ENCODE measurements around the gene PCAT6. TPM values are rescaled to one million over a fixed set of nuclear protein-coding genes. Genes with fewer than 3 reads are reported as not detected.
A peak's percentile ranks its signal among the peaks of the same experiment; 100 is the strongest.
"Not testable (repeated sequence)": the region's sequence is repeated elsewhere in the genome, so short reads cannot be mapped to it uniquely, and the experiment has no call there.

PCAT6 gene
- polyA plus RNA-seq (ENCODE audit: insufficient read length in 4 of 4) = 1 to 10 TPM; 3.3 to 6.7 (median 4.3) TPM

DNA sequence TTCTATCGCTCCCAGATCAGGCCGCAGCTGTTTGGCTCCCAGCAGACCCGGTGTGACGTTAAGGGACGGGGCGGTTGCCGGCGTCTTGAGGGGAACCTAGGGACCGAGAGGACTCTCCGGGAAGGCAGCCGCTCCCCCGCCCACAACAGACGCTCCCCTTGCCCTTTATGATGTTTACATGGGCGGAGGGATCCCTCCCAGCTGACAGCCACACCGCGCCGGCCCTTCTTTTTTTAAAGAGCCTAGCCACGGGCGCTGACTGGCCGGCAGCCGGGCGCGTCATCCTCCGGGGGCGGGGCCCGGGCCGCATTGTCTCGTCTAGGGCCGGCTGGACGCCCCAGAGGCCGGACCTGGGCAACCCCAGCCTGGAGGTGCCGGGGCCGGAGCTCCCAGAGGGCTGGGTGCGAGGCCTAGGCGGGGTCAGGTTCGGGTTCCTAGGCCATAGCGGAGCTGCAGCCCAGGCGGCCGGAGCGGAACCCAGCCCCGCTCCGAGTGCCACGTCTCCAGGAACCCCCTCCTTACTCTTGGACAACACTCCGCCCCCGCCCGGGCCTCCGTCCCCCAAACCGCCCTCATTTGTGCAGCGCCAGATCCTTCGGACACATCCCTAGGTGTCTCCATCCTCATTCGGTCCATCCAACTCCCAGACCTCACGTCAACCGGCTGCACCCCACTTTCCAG lies at the start of gene PCAT6:
Gene PCAT6, plus strand, starts transcription at position 340 of the 681 bp plus-strand sequence.
- peak; percentile 84 to 92 (median 88) for DNase-seq (ENCODE audit: low read depth in 4 of 4, low spot score in 3 of 4)

DNA sequence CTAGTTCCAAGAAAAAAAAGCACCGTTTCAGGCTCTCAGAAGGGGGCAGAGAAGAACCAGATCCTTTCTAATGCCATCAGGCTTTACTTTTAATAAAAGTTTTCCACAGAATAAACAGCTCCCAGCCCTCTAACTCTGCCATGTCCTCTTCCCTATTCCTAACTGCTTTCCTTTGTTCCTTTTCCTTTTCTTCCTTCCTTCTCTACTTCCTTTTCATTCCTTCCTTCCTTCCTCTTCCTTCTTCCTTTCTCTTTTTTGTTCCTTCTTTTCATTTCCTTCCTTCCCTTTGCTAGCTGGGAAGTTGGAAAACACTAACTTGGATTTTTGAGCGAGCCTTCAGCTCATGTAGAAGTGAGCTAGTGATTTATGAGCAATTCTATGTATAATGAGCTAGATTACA lies 48.7 kb upstream of the PCAT6 start:
- DNase-seq (ENCODE audit: low read depth in 4 of 4, low spot score in 3 of 4) = no peak

DNA sequence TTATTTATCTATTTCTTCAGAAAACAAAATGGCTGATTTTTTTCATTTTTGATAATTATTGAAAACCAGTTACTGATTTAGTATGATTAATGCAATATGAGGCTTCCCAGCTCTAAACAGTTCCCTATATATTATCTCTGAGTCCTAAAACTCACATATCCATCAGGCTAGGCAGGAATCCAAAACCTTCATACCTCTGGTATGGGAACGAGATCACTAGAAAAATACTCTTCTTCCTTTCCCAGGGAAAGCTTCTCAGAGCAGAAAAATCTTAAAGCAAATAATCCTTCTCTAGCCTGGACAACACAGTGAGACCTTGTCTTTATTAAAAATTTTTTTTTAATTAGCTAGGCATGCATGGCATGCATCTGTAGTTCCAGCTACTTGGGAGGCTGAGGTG lies 45.0 kb upstream of the PCAT6 start:
- no peak for DNase-seq (ENCODE audit: low read depth in 4 of 4, low spot score in 3 of 4)

GRCh38 chr1:202770135-202770534 lies 40.6 kb upstream of the PCAT6 start:
- no peak for DNase-seq (ENCODE audit: low read depth in 4 of 4, low spot score in 3 of 4)

GRCh38 chr1:202781180-202781579 lies 29.6 kb upstream of the PCAT6 start:
- no peak for DNase-seq (ENCODE audit: low read depth in 4 of 4, low spot score in 3 of 4)

DNA sequence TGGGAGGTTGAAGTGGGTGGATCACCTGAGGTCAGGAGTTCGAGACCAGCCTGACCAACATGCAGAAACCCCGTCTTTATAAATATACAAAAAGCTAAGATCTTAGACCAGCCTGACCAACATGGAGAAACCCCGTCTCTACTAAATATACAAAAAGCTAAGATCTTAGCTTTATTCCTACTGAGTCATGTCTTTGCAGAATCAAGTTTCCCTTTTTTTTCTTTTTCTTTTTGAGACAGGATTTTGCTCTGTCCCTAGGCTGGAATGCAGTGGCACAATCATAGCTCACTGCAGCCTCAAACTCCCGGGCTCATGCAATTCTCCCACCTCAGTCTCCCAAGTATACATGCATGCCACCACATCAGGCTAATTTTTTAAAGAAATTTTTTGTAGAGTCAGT lies 23.9 kb upstream of the PCAT6 start:
- no peak for DNase-seq (ENCODE audit: low read depth in 4 of 4, low spot score in 3 of 4)

DNA sequence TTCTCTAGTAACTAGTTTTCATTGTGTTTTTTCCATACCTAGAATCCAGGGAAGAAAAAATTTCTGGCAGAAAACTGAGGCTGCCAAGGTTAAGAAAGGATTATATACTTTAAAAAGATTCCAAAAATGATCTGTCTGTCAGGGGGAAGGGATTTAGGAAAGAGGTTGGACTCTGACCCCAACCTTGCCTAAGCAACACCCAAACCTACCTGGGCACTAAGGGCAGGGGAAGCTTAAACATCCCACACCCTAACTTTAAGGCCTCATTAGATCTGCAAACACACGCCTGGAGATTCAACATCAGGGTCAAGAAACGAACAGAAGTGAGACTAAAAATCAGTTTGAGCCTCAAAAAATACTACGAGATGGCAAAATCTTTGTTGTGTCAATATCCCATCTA lies 22.0 kb upstream of the PCAT6 start:
- DNase-seq (ENCODE audit: low read depth in 4 of 4, low spot score in 3 of 4) = no peak

DNA sequence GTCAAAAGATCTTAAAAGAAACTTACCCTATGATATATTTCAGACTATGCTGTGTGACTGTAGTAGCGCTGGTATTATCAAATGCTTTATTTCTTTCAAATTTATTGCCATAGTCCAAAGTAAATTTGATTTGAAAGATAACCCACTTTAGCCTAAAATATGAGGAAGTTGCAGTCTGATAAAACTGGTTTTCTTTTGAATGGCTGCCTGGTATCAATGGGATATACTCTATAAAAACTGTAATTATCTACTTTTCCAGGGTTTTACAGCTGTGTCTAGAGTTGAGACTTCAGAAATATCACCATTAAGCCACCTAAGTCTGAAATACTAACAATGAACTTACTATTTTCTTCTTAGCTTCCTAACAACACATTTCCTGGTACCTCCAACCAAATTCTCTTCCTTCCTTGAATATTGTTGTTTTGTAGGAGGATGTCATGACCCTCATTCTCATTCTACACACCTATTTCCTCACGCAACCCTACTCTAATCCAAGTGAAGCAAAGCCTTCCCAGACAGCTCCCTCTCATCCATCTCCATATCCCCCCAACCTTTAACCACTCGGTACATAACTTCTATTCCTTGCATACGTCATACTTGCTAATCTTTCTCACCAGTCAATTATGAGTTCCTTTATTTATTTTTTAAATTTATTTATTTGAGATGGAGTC lies 19.5 kb upstream of the PCAT6 start:
- DNase-seq (ENCODE audit: low read depth in 4 of 4, low spot score in 3 of 4) = no peak

DNA sequence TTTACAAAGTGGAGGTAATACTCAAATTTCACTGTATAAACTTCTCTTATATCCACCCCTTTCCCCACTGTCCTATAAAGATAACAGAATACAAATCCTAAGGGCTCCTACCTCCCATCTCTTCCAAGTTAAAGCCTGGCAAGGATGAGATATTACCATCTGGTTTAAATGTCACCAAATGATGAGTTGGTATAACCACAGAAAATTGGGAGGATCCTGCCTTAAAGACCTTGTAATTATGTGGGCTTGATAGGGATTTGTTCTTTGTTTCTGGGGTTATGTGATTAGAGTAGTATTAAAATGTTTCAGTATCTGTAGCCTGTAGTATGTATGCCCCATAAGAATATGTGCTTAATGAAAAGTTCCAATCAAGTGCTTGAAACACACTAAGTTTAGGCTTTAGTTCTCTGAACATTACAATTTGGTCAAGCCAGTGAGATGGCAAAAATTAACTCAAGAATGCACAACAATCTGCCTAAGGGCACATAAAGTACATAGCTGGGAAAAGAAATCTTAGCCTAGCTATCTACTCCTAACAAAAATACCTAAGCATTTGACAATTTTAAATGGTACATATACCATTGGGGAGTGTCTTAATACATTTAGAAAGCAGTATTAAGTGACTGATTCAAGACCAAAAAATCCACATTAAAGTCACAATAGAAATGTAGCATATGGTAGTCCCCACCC lies 16.6 kb upstream of the PCAT6 start:
- no peak for DNase-seq (ENCODE audit: low read depth in 4 of 4, low spot score in 3 of 4)

- DNase-seq (ENCODE audit: low read depth in 4 of 4, low spot score in 3 of 4) = not testable (repeated sequence)
Observed at GRCh38 chr1:202794931-202795330, 15.8 kb upstream of the PCAT6 start.

- DNase-seq (ENCODE audit: low read depth in 4 of 4, low spot score in 3 of 4) = no peak
Observed at GRCh38 chr1:202796670-202797069, 14.1 kb upstream of the PCAT6 start.

DNA sequence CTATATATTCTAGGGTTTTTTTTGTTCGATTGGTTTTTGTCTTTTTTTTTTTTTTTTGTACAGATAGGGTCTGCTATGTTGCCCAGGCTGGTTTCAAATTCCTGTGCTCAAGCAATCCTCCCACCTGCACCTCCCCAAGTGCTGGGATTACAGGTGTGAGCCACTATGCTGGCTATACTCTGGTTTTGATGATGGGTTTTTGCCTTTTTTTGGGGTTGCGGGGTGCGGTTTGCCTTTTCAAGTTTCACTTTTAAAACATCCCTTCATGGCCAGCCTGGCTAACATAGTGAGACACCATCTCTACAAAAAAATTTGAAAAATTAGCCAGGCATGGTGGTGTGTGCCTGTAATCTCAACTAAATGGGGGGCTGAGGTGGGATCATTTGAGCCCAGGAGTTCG lies 12.5 kb upstream of the PCAT6 start:
- no peak for DNase-seq (ENCODE audit: low read depth in 4 of 4, low spot score in 3 of 4)

DNA sequence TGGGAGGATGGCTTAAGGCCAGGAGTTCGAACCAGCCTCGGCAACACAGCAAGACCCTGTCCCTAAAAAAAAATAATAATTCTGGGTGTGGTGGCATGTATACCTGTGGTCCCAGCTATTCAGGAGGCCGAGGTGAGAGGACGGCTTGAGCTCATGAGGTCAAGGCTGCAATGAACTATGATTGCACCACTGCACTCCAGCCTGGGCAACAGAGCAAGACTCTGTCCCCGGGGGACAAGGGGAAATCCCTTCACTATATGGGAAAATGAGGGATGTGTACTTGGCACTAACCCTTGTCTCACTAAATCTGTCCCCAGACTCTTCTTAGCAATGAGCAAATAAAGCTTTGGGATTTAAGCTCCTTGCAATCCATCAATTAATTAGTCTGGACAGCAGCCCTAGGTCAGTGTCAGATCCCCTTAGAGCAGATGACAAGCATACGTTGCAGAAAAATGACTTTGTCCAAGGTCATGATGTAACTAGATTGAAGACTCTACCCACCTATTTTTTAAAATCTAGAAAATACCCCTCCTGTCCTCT lies 11.9 kb upstream of the PCAT6 start:
- no peak for DNase-seq (ENCODE audit: low read depth in 4 of 4, low spot score in 3 of 4)

DNA sequence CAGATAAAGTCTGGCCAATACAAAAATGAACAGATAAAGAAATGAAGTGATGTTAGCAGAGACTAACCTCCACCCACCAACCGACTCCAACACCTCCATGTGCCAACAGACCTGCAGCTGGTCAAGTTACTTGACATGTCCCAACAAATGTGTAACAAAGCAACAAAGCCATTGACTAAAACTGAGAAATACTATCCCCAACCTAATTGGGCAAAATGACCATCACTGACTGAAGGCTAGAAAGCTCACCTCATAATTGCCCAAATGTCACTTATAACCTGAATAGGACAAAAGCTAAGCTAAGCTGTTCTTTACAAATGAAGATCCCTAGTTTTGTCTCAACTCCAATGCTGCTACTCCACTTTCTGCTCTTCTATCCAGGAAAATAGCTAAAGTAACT lies 10.0 kb upstream of the PCAT6 start:
- no peak for DNase-seq (ENCODE audit: low read depth in 4 of 4, low spot score in 3 of 4)

GRCh38 chr1:202801175-202801574 lies 9.6 kb upstream of the PCAT6 start:
- DNase-seq (ENCODE audit: low read depth in 4 of 4, low spot score in 3 of 4) = no peak

DNA sequence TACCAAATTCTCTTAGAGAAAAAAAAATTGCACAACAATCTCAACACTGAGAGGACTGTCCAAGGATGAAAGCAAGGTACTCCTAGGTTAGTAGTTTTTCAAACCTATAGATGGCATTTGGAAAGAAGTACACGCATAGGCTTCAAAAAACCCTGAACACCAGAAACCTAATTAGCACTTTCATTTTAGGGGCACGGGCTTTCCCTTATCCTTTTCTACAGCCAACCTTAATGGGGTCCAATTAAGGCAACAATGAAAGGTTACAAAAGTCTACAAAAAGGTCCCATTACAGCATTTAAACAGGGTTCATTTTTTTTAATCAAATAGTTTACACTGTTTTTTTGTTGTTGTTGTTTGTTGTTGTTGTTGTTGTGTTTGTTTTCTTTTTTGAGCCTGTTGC lies 8.7 kb upstream of the PCAT6 start:
- DNase-seq (ENCODE audit: low read depth in 4 of 4, low spot score in 3 of 4) = no peak

DNA sequence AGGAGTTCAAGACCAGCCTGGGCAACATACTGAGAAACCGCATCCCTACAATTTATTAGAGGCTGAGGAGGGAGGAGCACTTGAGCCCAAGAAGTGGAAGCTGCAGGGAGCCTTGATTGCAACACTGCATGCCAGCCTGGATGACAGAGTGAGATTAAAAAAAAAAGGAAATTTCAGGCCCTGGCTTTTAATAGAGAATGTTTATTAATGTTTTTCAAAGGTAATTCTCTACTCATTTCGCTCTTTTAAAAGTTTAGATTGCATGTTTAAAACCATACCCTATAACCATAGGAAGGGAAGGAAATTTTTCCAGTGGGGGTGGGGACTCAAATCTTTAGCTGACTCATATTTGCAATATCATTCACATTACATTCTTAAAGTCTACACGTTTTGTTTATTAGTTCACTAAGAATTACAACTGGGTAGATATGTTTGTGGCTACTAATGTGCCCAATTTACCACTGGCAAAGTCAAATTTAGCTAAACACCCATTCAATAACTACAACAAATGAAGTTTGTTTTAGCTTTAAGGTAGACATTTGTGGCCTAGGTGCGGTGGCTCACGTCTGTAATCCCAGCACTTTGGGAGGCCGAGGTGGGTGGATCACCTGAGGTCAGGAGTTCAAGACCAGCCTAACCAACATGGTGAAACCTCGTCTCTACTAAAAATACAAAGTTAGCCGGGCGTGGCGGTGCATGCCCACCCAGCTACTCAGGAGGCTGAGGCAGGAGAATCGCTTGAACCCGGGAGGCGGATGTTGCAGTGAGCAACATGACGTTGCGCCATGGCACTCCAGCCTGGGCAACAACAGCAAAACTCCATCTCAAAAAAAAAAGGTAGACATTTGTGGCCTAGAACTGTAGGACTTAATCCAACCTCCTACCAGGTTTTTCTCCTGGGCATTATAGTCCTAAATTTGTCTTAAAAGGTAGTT lies 7.5 kb upstream of the PCAT6 start:
- no peak for DNase-seq (ENCODE audit: low read depth in 4 of 4, low spot score in 3 of 4)

DNA sequence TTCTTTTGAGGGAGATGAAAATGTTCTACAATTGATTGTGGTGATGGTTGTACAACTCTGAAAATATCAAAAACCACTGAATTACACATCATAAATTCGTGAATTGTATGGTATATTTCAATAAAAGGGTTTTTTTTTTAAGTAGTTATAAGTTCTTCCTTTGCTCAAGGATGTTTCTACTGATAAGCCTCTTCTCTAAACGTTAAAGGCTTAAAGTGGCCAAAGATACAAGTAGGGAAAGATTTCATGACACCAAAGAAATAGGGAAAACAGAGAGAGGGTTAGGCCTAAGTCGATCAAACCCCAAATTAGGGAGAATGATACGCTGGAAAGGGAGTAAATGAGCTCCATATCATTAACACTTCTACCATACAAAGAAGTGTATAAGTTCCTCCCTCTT lies 6.6 kb upstream of the PCAT6 start:
- DNase-seq (ENCODE audit: low read depth in 4 of 4, low spot score in 3 of 4) = no peak

- no peak for DNase-seq (ENCODE audit: low read depth in 4 of 4, low spot score in 3 of 4)
Observed at GRCh38 chr1:202805886-202806844, 4.6 kb upstream of the PCAT6 start.
